ENCODE results near the gene JUND. TPM values are rescaled to one million over a fixed set of nuclear protein-coding genes. Genes with fewer than 3 reads are reported as not detected.

JUND gene
- polyA plus RNA-seq, 1 donor (not counting 4 experiments of a cell fraction or from before 2014, with no cell fraction given): 17.2 TPM

DNA sequence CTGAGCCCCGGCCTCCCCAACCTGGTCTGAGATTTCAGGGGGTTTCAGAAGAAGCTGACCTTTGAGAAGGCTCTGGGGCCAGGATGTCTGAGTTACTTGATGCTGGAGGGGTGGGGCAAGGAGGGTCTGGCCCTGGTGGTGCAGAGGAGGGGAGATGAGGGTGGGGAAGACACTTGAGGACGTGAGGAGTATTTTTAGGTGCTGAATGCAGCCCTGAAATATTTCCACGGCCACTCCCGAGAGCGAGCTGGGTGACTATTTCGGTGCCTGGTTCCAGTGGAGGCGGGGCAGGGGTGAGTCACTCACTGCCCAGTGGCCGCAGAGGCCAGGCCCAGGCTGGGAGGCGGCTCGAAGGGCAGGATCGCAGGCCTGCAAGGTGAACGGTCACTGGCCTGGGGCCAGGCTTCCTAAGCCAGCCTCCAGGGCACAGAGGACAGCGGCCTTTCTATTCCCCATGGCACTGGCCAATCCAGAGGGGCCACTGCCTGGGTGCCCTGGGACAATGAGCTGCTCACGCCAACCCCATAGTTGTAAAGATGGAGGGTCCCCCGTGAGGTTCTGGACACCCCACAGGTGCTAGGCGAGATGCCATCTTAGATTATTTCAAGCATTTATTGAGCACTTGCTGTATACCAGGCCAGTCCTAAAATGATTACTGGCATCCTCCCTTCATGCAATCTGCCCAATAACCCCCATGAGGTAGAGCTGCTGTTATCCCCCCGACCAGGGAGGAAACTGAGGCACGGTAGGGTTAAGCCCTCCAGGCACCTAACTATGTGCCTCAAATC, 19.7 kb upstream of the JUND start:
- Histone ChIP-seq H3K79me2 (ENCODE audit: control insufficient read depth, insufficient read depth, low read length) (no peaks in the 10 kb centered on the region), H4K20me1 (ENCODE audit: control insufficient read depth, extremely low read depth, insufficient read depth, low read length) (no peaks in the 10 kb centered on the region), H3K9me3 (ENCODE audit: control insufficient read depth, low read depth, low read length) (no peaks in the 10 kb centered on the region), H3K9ac (ENCODE audit: control insufficient read depth, extremely low read depth, insufficient read depth, low read length) (no peak overlapping the region), H3K4me3 (ENCODE audit: control insufficient read depth in 2 of 3, extremely low read depth in 1 of 3, insufficient read depth in 2 of 3, low read depth in 1 of 3, low read length in 3 of 3) (no peak overlapping the region), H3K36me3 (ENCODE audit: control insufficient read depth in 2 of 2, extremely low read depth in 1 of 2, insufficient read depth in 2 of 2, low read length in 2 of 2) (peaks cover 0 to under 1% of the 10 kb centered on the region in 2 experiments), H3K4me1 (ENCODE audit: control insufficient read depth, extremely low read depth, insufficient read depth, low read length) (no peaks in the 10 kb centered on the region), H2AFZ (ENCODE audit: control insufficient read depth, low read length) (no peak overlapping the region), H3K27me3 (ENCODE audit: control insufficient read depth, extremely low read depth, insufficient read depth, low read length) (no peaks in the 10 kb centered on the region), H3K4me2 (ENCODE audit: control insufficient read depth, extremely low read depth, insufficient read depth, low read depth, low read length) (no peak overlapping the region), H3K9me1 (ENCODE audit: control insufficient read depth, extremely low read depth, insufficient read depth, low read length) (no peaks in the 10 kb centered on the region), H3K27ac (ENCODE audit: control insufficient read depth, insufficient read depth, low read length) (no peak overlapping the region)
- dilution Hi-C loops (cut with MboI; ENCODE audit: extremely low pct_ligation_motif_present, low sequenced_read_pairs): no loop called here
- DNase-seq (ENCODE audit: low read depth, low spot score) (no peak), FAIRE-seq (no peak)
- TF ChIP-seq, protein P1, sequence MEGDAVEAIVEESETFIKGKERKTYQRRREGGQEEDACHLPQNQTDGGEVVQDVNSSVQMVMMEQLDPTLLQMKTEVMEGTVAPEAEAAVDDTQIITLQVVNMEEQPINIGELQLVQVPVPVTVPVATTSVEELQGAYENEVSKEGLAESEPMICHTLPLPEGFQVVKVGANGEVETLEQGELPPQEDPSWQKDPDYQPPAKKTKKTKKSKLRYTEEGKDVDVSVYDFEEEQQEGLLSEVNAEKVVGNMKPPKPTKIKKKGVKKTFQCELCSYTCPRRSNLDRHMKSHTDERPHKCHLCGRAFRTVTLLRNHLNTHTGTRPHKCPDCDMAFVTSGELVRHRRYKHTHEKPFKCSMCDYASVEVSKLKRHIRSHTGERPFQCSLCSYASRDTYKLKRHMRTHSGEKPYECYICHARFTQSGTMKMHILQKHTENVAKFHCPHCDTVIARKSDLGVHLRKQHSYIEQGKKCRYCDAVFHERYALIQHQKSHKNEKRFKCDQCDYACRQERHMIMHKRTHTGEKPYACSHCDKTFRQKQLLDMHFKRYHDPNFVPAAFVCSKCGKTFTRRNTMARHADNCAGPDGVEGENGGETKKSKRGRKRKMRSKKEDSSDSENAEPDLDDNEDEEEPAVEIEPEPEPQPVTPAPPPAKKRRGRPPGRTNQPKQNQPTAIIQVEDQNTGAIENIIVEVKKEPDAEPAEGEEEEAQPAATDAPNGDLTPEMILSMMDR (optimal IDR thresholded peaks at IDR 0.05 in 1 of 3, IDR thresholded peaks at IDR 0.05 in 1 of 3, conservative IDR thresholded peaks at IDR 0.05 in 1 of 3; ENCODE audit: extremely low read depth in 1 of 3, insufficient read depth in 2 of 3, low read length in 3 of 3): no peak
- TF ChIP-seq EZH2 (IDR thresholded peaks at IDR 0.05; ENCODE audit: low read length): no peak

DNA sequence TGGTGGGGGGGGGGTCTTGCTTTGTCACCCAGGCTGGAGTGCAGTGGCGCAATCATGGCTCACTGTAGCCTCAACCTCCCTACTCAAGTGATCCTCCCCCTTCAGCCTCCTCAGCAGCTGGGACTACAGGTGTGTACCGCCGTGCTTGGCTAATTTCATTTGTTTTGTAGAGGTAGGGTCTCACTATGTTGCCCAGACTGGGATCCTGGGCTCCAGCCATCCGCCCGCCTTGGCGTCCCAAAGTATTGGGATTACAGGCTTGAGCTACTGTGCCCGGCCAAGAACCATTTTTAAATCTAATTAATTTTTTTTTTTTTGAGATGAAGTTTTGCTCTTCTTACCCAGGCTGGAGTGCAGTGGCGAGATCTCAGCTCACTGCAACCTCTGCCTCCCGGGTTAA, 18.2 kb upstream of the JUND start:
- no peaks in the 10 kb centered on the region for H3K9me1 ChIP-seq (ENCODE audit: control insufficient read depth, extremely low read depth, insufficient read depth, low read length)
- H3K36me3 ChIP-seq (ENCODE audit: control insufficient read depth in 2 of 2, extremely low read depth in 1 of 2, insufficient read depth in 2 of 2, low read length in 2 of 2): no peaks in the 10 kb centered on the region
- no peaks in the 10 kb centered on the region for H3K27me3 ChIP-seq (ENCODE audit: control insufficient read depth, extremely low read depth, insufficient read depth, low read length)
- dilution Hi-C loops (cut with MboI; ENCODE audit: extremely low pct_ligation_motif_present, low sequenced_read_pairs): no loop called here
- no peaks in the 10 kb centered on the region for H4K20me1 ChIP-seq (ENCODE audit: control insufficient read depth, extremely low read depth, insufficient read depth, low read length)
- no peak overlapping the region for H2AFZ ChIP-seq (ENCODE audit: control insufficient read depth, low read length)
- no peaks in the 10 kb centered on the region for H3K79me2 ChIP-seq (ENCODE audit: control insufficient read depth, insufficient read depth, low read length)
- no peaks in the 10 kb centered on the region for H3K4me1 ChIP-seq (ENCODE audit: control insufficient read depth, extremely low read depth, insufficient read depth, low read length)
- no peak overlapping the region for H3K4me2 ChIP-seq (ENCODE audit: control insufficient read depth, extremely low read depth, insufficient read depth, low read depth, low read length)
- TF ChIP-seq, protein P1 (optimal IDR thresholded peaks at IDR 0.05 in 1 of 3, IDR thresholded peaks at IDR 0.05 in 1 of 3, conservative IDR thresholded peaks at IDR 0.05 in 1 of 3; ENCODE audit: extremely low read depth in 1 of 3, insufficient read depth in 2 of 3, low read length in 3 of 3): no peak
- TF ChIP-seq EZH2 (IDR thresholded peaks at IDR 0.05; ENCODE audit: low read length): no peak
- no peak overlapping the region for H3K4me3 ChIP-seq (ENCODE audit: control insufficient read depth in 2 of 3, extremely low read depth in 1 of 3, insufficient read depth in 2 of 3, low read depth in 1 of 3, low read length in 3 of 3)
- H3K27ac ChIP-seq (ENCODE audit: control insufficient read depth, insufficient read depth, low read length): no peak overlapping the region
- FAIRE-seq (no peak), DNase-seq (ENCODE audit: low read depth, low spot score) (no peak)
- H3K9ac ChIP-seq (ENCODE audit: control insufficient read depth, extremely low read depth, insufficient read depth, low read length): no peak overlapping the region
- no peaks in the 10 kb centered on the region for H3K9me3 ChIP-seq (ENCODE audit: control insufficient read depth, low read depth, low read length)
